ENCODE data around the gene DENND5A.
"Not testable (repeated sequence)": the region's sequence is repeated elsewhere in the genome, so short reads cannot be mapped to it uniquely, and the experiment has no call there.

DENND5A gene

DNA sequence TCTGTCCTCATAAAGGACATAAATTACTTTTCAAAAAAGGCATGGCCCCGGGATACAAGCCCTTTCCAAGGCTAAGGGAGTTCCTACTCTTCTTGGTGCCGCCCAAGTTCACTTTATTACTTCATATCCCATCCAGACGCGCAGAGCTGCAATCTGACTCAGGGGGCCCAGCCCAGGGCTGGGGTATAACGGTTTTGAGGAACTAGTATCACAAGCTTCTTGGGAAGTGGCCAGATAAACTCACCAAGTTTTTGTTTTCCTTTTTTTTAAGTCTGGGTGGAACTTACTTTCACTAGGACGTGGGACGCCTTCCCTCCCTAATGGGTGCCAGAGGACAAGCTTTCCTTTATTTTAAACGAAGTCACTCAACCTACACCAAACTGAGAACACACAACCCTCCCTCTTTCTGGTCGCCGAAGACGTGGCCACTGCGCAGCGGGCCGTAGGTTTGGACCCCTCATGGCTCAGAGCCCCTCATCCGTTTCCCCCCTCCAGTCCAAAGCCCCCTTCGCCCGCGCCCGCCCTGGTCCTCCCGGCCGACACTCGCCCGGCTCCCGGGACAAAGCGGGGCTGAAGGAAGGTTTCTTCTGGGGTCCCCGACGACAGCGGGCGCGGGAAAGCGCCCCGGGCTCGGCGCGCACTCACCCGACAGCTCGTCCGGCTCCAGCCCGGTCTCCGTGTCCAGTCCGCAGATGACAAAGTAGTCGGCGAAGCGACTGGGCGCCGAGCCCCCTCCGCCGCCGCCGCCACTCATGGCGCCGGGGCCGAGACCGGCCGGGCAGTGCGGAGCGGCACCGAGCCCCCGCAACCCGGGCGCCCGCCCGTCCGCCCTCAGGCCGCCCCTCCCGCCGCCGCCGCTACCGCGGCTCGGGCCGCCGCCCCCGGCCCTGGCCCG, 587 bp downstream of the DENND5A start:
- DNase-seq: no peak

DNA sequence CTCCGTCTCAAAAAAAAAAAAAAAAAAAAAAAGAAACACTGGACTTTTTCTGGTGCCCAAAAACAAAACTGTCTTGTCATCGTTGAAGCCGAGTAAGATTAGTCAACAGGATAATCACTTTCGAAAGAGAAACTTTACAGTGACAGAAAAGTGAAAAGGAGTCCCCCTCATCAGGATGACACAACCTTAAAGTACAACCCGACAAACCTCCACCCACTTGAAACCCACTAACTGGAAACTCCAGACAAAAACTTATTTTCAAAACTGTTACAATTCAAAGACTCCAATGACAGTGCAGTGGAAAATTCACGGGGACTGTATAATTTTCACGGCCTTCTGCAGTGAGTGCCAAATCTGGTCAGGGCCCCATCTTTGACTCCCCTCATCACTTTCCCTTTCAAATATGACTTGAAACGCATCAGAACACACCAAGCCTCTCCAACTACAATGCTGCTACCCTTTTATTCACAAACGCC, 1.3 kb downstream of the DENND5A start:
- no peak for DNase-seq

DNA sequence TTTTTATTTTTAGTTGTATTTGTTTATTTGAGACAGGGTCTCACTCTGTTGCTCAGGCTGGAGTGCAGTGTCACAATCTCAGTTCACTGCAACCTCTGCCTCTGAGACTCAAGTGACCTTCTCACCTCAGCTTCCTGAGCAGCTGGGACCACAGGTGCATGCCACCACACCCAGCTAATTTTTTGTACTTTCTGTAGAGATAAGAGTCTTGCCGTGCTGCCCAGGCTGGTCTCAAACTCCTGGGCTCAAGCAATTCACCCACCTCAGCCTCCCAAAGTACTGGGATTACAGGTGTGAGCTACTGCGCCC, 4.4 kb downstream of the DENND5A start:
- not testable (repeated sequence) for DNase-seq

DNA sequence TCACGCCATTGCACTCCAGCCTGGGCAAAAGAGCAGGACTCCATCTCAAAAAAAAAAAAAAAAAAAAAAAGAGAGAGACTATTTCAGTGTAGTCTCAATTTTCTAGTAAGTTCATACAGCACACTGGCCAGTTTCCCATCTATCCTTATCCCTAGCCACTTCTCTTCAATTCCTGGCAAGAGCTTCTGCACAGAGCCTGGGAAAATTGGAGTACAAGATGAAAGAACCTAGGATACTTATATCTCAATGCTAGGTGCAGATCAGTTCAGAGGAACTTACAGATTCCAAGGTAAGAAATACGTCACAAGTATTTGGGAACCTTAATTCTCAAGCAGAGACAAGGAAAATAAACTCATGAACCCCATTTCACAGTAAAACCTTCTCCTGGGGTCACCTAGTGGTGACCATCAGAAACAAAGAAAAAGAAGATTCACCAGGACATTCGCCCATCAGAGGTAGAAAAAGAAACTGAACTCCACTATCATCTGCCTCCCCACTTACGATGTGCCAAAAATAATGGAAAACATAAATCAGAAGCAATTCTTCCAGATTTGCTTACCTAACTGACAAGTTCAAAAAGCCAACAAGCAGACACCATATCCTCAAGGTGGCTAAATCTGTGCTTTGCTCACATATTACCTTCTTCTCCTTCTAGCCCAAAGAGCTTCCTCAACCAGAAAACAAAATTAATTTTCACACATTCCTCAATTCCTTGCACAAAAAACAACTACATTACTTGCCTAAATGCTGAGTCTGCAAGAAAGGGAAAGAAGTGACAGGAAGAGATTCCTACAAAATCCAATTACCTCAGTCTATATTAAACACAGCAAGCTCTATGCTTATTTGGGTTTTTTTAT, 4.9 kb downstream of the DENND5A start:
- no peak for DNase-seq

DNA sequence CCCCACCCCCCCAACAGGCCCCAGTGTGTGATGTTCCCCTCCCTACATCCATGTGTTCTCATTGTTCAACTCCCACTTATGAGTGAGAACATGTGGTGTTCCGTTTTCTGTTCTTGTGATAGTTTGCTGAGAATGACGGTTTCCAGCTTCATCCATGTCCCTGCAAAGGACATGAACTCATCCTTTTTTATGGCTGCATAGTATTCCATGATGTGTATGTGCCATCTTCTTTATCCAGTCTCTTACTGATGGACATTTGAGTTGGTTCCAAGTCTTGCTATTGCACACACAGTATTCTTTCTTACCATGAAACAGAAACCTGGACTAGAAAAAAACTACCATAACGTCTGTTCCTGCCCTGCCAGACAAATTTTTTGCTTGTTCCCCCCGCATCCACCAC, 6.9 kb downstream of the DENND5A start:
- DNase-seq: not testable (repeated sequence)

DNA sequence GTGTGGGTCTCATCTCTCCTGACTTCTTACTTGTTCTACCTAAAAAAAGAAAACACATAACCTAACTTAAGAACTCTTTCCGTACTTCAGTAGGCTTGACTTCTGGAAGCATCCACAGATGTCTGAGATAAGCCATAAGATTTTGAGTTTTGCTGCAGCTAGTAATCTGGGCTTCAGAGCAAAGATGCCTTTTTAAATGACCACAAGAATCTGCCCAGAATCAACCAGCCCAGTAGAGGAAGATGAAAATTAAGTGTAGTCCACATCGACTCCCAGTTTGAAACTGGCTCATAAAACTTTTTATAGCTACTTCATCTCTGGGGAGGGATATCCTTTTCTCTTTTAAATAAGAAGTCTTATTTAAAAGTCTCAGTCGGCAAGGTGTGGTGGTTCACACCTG, 10.7 kb downstream of the DENND5A start:
- DNase-seq: no peak

DNA sequence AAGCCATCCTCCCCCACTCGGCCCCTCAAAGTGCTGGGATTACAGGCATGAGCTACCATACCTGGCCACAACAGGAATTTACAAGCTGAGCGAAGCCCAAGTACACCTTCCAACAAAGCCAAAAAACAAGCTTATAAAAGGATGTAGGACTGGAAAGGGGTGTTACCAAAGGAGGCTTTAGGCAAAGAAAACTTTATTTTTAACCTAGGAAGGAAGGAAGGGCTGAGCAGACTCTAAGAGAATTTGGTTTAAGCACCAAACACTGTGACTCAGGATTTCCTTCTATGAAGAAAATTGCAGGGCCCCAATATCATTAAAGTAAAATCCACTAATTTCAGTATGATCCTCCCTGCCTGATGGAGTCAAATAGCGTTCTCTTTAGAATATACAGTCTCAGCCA, 12.1 kb downstream of the DENND5A start:
- DNase-seq: no peak

DNA sequence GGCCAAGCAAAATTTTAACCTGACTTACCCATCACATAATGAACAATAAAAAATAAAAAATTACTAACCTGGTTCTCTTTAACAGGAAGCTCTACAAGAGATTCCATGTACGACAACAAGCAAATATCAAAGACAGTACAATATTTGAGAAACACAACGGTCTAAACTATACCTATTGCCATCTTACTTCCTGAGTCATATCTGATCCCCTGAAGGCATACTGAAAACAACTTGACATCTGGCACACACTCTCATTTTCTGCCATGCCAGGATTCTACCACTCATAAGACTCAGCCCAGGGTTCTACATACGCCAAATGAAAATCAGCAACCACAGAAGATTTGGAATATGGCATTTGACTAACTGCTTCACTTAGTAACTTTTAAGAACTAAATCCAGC, 13.8 kb downstream of the DENND5A start:
- no peak for DNase-seq

DNA sequence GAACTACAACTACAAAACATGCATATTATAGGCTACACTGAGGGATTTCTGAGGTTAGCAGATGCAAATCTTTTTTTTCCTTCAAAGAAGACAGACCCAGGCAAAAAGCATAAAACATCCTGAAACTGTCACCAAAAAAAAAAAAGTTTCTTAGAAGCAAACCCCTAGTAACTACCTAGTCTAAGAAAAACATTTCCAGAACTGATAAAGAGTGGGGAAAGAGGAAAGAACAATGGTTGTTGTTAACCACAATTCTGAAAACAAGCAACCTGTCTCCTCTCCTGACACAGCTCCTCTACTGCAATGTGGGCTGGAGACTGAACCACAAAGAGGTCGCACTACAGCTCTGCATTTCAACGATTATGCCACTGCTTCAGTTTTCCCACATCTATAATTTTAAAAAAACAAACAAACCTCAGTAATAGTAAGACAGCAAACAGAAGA, 15.0 kb downstream of the DENND5A start:
- DNase-seq: no peak

DNA sequence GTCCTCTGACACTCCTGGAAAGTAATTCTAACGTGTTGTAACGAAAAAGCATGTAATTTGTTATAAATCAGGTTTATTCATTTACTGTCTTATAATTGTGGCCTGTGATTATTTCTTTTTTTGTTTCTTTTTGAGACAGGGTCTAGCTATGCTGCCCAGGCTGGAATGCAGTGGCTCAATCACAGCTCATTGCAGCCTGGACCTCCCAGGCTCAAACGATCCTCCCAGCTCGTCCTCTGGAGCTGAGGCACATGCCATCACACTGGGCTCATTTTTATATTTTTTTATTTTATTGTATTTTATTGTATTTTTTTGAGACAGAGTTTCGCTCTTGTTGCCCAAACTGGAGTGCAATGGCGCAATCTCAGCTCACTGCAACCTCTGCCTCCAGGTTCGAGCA, 15.9 kb downstream of the DENND5A start:
- no peak for DNase-seq

DNA sequence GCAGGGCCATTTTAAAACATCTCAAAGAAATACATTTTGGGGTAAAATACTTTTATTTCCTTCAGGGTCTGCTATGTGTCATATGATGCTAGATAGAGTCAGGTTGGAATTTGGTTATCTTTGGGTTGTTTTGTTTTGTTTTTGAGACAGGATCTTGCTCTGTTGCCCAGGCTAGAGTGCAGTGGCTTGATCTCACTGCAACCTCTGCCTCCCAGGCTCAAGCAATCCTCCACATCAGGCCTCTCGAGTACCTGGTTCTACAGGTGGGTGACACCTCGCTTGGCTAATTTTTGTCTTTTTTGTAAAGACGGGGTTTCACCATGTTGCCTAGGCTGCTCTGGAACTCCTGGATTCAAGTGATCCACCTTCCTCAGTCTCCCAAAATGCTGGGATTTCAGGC, 17.3 kb downstream of the DENND5A start:
- no peak for DNase-seq

DNA sequence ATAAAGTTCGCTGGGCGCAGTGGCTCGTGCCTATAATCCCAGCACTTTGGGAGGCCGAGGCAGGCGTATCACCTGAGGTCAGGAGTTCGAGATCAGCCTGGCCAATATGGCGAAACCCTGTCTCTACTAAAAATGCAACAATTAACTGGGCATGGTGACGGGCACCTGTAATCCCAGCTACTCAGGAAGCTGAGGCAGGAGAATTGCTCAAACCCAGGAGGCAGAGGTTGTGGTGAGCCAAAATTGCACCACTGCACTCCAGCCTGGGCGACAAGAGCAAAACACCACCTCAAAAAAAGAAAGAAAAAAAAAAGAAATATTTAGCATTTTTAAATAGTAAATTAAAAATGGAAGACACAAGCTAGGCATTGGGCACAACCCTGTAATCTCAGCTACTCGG, 28.9 kb downstream of the DENND5A start:
- not testable (repeated sequence) for DNase-seq

DNA sequence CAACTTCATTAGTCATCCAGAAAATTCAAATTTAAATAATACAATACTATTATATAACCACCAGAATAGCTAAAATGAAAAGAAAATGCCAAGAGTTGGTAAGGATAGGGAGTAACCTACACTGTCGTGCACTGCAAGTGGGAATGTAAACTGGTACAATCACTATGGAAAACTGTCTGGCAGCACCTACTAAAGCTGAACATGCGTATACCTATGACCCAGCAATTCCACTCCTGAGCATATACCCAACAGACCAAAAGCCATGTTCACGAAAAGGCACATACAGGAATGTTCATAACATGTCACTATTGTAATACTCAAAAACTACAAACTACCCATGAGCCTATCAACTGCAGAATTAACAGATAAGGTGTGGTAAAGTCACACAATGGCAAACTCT, 32.7 kb downstream of the DENND5A start:
- no peak for DNase-seq

DNA sequence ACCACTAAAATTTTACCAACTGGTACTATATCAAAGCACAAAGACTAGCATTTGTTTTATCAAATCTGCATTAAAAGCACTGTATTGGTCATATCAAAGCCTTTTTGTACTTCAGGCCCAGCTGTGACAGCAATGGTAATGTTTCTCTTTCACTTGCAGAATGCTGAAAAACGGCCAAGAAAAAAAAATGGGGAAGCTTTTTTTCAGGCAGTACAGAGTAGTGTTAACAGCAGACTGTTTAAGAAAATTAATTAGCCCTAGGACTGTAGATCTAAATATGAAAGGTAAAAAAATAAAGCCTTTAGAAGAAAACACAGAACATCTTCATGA, 33.3 kb downstream of the DENND5A start:
- no peak for DNase-seq

DNA sequence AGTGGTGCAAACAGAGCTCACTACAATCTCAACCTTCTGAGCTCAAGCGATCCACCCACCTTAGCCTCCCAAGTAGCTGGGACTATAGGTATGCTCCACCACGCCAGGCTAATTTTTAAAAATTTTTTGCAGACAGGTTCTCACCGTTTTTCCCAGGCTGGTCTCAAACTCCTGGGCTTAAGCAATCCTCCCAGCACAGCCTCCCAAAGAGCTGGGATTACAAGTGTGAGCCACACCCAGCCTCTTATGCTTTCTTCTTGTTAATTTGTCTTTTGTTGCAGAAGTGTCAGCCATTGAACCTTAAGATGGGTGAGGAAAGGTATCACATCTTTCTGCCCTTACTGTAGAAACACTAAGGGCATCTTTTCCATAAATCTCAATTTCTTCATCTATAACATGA, 34.9 kb downstream of the DENND5A start:
- DNase-seq: no peak

DNA sequence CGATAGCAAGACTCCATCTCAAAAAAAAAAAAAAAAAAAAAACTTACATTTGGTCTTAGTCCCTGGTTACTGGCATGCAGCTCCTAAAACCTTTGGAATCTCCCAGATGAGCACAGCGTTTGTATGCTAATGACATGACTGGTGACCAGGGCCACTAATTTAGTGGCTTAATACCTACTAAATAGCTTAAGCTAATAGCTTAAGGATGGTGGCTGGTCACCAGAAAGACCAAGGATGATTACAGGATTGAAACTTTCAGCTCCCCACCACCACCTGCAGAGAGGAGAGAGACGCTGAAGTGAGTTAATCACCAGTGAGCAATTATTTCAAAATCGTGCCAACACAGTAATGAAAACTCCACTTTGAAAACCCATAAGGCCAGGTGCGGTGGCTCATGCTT, 37.1 kb downstream of the DENND5A start:
- DNase-seq: no peak

DNA sequence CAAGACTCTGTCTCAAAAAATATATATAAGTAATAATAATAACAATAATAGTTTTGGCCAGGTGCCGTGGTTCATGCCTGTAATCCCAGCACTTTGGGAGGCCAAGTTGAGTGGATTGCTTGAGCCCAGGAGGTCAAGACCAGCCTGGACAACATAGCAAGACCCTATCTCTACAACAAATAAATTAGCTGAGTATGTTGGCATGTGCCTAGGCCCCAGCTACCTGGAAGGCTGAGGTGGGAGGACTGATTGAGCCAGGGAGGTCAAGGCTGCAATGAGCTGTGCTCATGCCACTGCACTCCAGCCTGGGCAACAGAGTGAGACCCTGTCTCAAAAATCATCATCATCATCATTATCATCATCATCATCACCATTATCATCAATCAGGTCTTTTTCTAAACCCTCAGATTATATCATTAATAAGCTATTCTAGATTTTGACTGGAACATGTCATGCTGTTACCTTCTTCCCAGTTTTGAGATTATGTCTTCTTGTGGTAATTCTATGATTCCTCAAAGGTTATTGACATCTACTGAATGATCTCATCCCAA, 39.3 kb downstream of the DENND5A start:
- DNase-seq: no peak

DNA sequence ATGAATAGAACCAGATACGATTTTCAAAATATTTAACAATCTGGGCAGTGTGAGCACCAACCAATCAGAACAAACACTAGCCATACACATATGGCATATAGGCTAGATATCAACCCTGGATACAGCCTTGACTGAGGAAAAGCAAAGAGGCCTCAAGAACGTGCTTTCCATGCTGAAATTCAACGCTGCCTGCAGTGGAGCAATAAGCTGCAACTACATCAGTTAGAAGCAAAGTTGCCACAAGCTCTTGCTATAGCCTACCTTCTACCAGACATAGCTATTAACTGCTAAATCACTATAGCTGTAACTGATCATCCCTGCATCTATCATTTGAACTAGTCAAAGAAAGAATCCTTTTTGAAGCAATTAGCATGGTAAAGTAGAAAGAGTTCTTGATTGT, 42.5 kb downstream of the DENND5A start:
- DNase-seq: no peak

DNA sequence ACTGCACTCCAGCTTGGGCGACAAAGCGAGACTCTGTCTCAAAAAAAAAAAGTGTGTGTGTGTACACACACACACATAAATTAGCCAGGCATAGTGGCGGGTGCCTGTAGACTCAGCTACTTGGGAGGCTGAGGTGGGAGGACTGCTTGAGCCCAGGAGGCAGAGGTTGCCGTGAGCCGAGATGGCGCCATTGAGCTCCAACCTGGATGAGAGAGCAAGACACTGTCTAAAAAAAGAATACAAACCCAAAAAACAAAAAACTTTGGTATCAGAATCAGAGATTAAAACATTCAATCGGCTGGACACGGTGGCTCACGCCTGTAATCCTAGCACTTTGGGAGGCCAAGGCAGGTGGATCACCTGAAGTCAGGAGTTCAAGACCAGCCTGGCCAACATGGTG, 44.3 kb downstream of the DENND5A start:
- not testable (repeated sequence) for DNase-seq

DNA sequence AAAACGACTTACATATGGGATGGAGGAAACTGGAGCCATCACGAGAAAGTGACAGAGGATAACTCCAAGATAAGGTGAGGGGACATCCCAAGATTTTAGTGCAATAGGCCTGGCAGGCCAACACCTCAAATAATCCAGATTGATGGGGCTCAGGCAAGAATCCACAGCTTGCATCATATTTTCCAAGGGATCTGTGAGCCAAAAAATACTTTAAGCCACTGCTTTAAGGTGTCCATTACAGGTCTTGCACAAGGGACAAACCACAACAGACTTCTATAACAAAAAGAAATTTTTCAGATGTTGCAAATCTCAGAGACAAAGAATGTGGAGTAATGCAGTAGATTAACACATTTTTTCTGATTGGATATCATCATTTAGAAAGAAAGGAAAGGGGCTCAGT, 45.6 kb downstream of the DENND5A start:
- DNase-seq: no peak

DNA sequence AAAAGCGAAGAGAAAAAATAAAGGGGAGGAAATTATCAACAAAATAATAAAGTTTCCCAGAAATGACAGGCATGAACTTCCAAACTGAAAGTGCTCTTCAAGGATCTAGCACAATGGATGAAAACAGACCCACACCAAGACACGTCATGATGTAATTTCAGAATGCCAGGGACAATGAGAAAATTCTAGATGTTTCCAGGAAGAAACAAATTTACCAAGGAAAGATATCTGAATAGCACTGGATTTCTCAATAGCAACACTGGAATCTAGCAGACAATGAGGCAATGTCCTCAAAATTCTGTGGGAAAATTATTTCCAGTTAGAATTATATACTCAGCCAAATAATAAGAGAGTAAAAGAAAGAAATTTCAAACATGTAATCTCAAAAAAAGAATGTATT, 46.0 kb downstream of the DENND5A start:
- DNase-seq: no peak

DNA sequence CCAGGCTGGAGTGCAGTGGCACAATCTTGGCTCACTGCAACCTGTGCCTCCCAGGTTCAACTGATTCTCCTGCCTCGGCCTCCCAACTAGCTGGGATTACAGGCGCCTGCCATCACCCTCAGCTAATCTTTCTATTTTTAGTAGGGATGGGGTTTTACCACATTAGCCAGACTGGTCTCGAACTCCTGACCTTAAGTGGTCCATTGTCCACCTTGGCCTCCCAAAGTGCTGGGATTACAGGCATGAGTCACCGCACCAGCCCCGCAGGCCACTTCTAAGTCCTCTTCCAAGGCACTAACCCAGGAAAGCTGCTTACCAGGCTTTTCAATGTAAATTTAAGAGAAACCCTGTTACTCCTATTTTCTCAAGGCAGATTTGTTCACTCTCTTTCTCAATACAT, 50.4 kb downstream of the DENND5A start:
- DNase-seq: no peak

DNA sequence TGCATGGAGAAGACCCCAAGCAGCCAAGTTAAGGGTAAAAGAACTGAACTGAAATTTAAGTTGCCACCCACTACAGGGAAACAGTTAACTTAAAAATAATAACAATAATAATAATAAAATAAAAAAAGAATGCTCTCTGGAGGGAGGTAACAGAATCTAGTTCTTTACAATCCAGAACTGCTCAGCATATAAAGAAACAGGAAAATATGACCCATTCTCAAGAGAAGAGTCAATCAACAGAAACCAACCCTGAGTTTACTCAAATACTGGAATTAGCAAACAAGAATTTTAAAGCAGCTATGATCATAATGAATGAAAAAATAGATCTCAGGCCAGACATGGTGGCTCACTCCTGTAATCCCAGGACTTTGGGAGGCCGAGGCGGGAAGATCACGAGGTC, 53.8 kb downstream of the DENND5A start:
- no peak for DNase-seq

DNA sequence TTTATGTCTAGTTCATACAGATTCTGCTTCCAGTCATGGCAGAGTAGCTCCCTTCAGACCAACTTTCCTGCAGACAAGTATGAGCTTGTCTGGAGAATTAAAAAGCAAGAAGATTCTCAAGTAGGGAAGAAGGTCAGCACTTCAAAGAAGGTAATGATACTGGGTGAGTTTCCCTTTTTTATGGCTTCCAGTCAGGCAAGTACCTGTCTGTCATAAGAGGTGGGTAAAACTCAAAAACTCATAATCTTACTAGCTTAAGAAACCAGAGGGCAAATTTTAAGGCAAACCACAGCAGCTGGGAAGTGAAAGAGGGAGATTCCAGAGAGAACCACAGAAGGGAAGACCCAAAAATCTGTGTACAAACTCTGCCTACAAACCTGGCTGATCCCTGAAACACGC, 54.2 kb downstream of the DENND5A start:
- no peak for DNase-seq

All from NCI-H187 (cell line).